Gastrocnemius medialis (tissue), 4 donors: ENCODE measurements around the gene ARL15. TPM values are rescaled to one million over a fixed set of nuclear protein-coding genes. Genes with fewer than 3 reads are reported as not detected.

Source experiments
- ATAC-seq, 2 donors: fragments of 150-250 bp; one replicate each; pipeline ENCODE4 v1.9.1; 2016
- DNase-seq, 2 donors: peaks; one replicate each; pipeline ENCODE4 v3.0.0-alpha.2; 2019
- H3K27ac ChIP-seq, 4 donors: fragments of 200-600 bp; sonication (generic); 1 replicate in 1 of 4; 2 replicates in 3 of 4; pipeline ENCODE4 v1.5.1; 2016 to 2018; ENCODE audit warnings: mild to moderate bottlenecking in 2 of 4, moderate library complexity in 1 of 4
- H3K27me3 ChIP-seq, 3 donors: fragments of 200-600 bp; sonication (generic) in 2 of 3; 1 replicate in 1 of 3; 2 replicates in 2 of 3; pipeline versions ENCODE4 v1.5.1 to v1.6.0; 2016 to 2019; ENCODE audit warnings: mild to moderate bottlenecking in 1 of 3, moderate library complexity in 1 of 3
- H3K36me3 ChIP-seq, 2 donors: fragments of 200-600 bp; sonication (generic) in 1 of 2; one replicate each; pipeline ENCODE4 v1.5.1; 2017 to 2018
- H3K4me1 ChIP-seq, 2 donors: fragments of 200-600 bp; sonication (generic) in 1 of 2; one replicate each; pipeline ENCODE4 v1.5.1; 2016 to 2017; ENCODE audit warnings: mild to moderate bottlenecking in 2 of 2
- H3K4me3 ChIP-seq, 4 donors: fragments of 200-600 bp; sonication (generic) in 3 of 4; 1 replicate in 1 of 4; 2 replicates in 3 of 4; pipeline ENCODE4 v1.5.1; 2016 to 2019; ENCODE audit warnings: mild to moderate bottlenecking in 2 of 4
- H3K9me3 ChIP-seq, 3 donors: fragments of 200-600 bp; sonication (generic) in 2 of 3; 1 replicate in 1 of 3; 2 replicates in 2 of 3; pipeline ENCODE4 v1.5.1; 2016 to 2019
- CTCF ChIP-seq, 5 experiments: fragments of 450-650 bp in 3 of 5; fragments of 200-600 bp in 2 of 5; sonication (generic) in 2 of 5; IDR thresholded peaks in 4 of 5; conservative IDR thresholded peaks in 1 of 5; 1 replicate in 4 of 5; 2 replicates in 1 of 5; pipeline ENCODE4 v1.5.1; 2016 to 2019; ENCODE audit warnings: antibody characterized with exemption in 5 of 5, mild to moderate bottlenecking in 3 of 5, moderate library complexity in 3 of 5
- POLR2A ChIP-seq, 2 donors: fragments of 450-650 bp; IDR thresholded peaks; one replicate each; pipeline ENCODE4 v1.6.1; 2017; ENCODE audit warnings: antibody characterized with exemption in 2 of 2, mild to moderate bottlenecking in 2 of 2, moderate library complexity in 2 of 2
- in situ Hi-C, 4 donors: fragments of 200-750 bp; cut with MboI; loops; one replicate each; pipeline versions ENCODE4 v1.15.0 to v1.8.0; 2017; ENCODE audit warnings: low sequenced_read_pairs in 4 of 4
- intact Hi-C: fragments of 100-400 bp; cut with DNase I; formaldehyde crosslinking; loops from one replicate; pipeline ENCODE4 v1.15.1; 2023; ENCODE audit warnings: low total_unique reads
- microRNA counts, 2 donors: library from miRNA; unstranded; fragments of <30 nt; microRNA quantifications; one replicate each; lab custom pipeline; 2016
- microRNA-seq, 2 donors: library from miRNA; unstranded; fragments of <30 nt; microRNA quantifications; one replicate each; pipeline ENCODE4, GENCODE V29; 2016; ENCODE audit warnings: borderline replicate concordance in 2 of 2
- total RNA-seq, 4 donors: library from RNA; depleted of rRNA; stranded (reverse); fragments of >200 nt; gene quantifications; one replicate each; pipeline versions ENCODE4 v1.1.0 to v1.2.3, GENCODE V29; 2016

Gene ARL15
- total RNA-seq, 4 donors from 2014 or later: 1.7 to 5.5 (median 3.2) TPM

GRCh38 chr5:53834500-53834899 lies 475.9 kb downstream of the ARL15 start:
- DNase-seq (no peak), ATAC-seq (no peak)
- H3K27me3 ChIP-seq: no peaks in the 10 kb centered on the region
- H3K27ac ChIP-seq: no peak overlapping the region
- intact Hi-C loops: no loop called here
- peaks cover 0 to 6% (median 0%) of the 10 kb centered on the region in 3 donors for H3K9me3 ChIP-seq
- H3K4me3 ChIP-seq: no peak overlapping the region
- no peaks in the 10 kb centered on the region for H3K4me1 ChIP-seq
- in situ Hi-C loops: no loop called here
- H3K36me3 ChIP-seq: no peaks in the 10 kb centered on the region
- no peak for TF ChIP-seq CTCF (IDR thresholded peaks at IDR 0.05 in 4 of 5, conservative IDR thresholded peaks at IDR 0.05 in 1 of 5)
- no peak for TF ChIP-seq POLR2A (IDR thresholded peaks at IDR 0.05)

MicroRNA genes within 50 kb of the gene (microRNA counts, 767-probe panel; counts per million panel counts)
- microRNA hsa-miR-581 (lab: Ali Mortazavi, UCI): 356 to 448 counts per million in 2 donors

Small RNAs within 50 kb of the gene (microRNA-seq; reads per million reads assigned to microRNA genes)
- gene MIR4459: 0 reads per million in 2 donors
- 0 reads per million in 2 donors for gene MIR581

Other genes with a start within 250 kb of the ARL15 start
- gene HSPB3, start 145.1 kb upstream of the ARL15 start, total RNA-seq: 100 to 1,000 TPM in 3 of 4 donors, 10 to 100 TPM in 1; 68.1 to 510 (median 204) TPM
- 10 to 100 TPM; 16.3 to 18.5 (median 18.0) TPM for gene SNX18, start 207.2 kb upstream of the ARL15 start, total RNA-seq